Mesendoderm (in vitro differentiated cells): ENCODE data around the gene SWI5.
A peak's percentile ranks its signal among the peaks of the same experiment; 100 is the strongest.

Source experiments
- DNase-seq: peaks from one replicate; pipeline ENCODE4 v3.0.0; 2013
- H2AK5ac ChIP-seq: 2 replicates; pipeline ENCODE4 v1.6.1; 2013; ENCODE audit warnings: low read length, inconsistent platforms
- H2BK120ac ChIP-seq: 2 replicates; pipeline ENCODE4 v1.6.1; 2013; ENCODE audit warnings: low read depth, mild to moderate bottlenecking, low read length, moderate library complexity, mixed read lengths
- H2BK15ac ChIP-seq: replicated peaks from 2 replicates; pipeline ENCODE4 v1.6.1; 2013; ENCODE audit warnings: low read depth, mild to moderate bottlenecking, moderate library complexity
- H2BK5ac ChIP-seq: 2 replicates; pipeline ENCODE4 v1.6.1; 2013; ENCODE audit warnings: low read length, inconsistent platforms
- H3K18ac ChIP-seq: 2 replicates; pipeline ENCODE4 v1.6.1; 2013; ENCODE audit warnings: mild to moderate bottlenecking, low read length, mixed read lengths
- H3K23ac ChIP-seq: one replicate; pipeline ENCODE4 v1.6.1; 2013; ENCODE audit warnings: low read length
- H3K27ac ChIP-seq: 2 replicates; pipeline ENCODE4 v1.5.1; 2013; ENCODE audit warnings: low read depth, mild to moderate bottlenecking, inconsistent platforms, low read length, moderate library complexity
- H3K27me3 ChIP-seq: 2 replicates; pipeline ENCODE4 v1.6.1; 2013; ENCODE audit warnings: low read length, control low read depth, mild to moderate bottlenecking, inconsistent platforms; ENCODE audit not compliant: insufficient read depth, poor library complexity
- H3K36me3 ChIP-seq: 2 replicates; pipeline ENCODE4 v1.6.1; 2013; ENCODE audit warnings: low read length, inconsistent platforms; ENCODE audit not compliant: control insufficient read depth, insufficient read depth
- H3K4ac ChIP-seq: one replicate; pipeline ENCODE4 v1.6.1; 2013; ENCODE audit warnings: low read depth, mild to moderate bottlenecking, low read length, moderate library complexity
- H3K4me1 ChIP-seq: 2 replicates; pipeline ENCODE4 v1.6.1; 2013; ENCODE audit warnings: low read depth, low read length, inconsistent platforms; ENCODE audit not compliant: control insufficient read depth
- H3K4me2 ChIP-seq: 2 replicates; pipeline ENCODE4 v1.6.1; 2013; ENCODE audit warnings: low read length
- H3K4me3 ChIP-seq: 2 replicates; pipeline ENCODE4 v1.5.1; 2013; ENCODE audit warnings: mild to moderate bottlenecking, low read length
- H3K56ac ChIP-seq: one replicate; pipeline ENCODE4 v1.6.1; 2013; ENCODE audit warnings: low read length
- H3K79me1 ChIP-seq: 2 replicates; pipeline ENCODE4 v1.6.1; 2013; ENCODE audit warnings: low read length, inconsistent platforms
- H3K79me2 ChIP-seq: 2 replicates; pipeline ENCODE4 v1.6.1; 2013; ENCODE audit warnings: mild to moderate bottlenecking, low read length; ENCODE audit not compliant: control insufficient read depth, insufficient read depth
- H3K9ac ChIP-seq: 2 replicates; pipeline ENCODE4 v1.6.1; 2013; ENCODE audit warnings: low read length, inconsistent platforms
- H4K5ac ChIP-seq: one replicate; pipeline ENCODE4 v1.6.1; 2013; ENCODE audit warnings: low read length
- H4K8ac ChIP-seq: one replicate; pipeline ENCODE4 v1.6.1; 2013; ENCODE audit warnings: low read depth, mild to moderate bottlenecking, control low read depth, low read length, moderate library complexity
- WGBS: extraction: QIAGEN DNeasy Blood & Tissue Kit; methylation state at CpG from one replicate; pipeline ENCODE4 v1.1.7; 2013; ENCODE audit warnings: low lambda C conversion rate, missing lambda C conversion rate; ENCODE audit not compliant: insufficient coverage; ENCODE audit errors: extremely low coverage; 5-methylcytosine and 5-hydroxymethylcytosine counted together

The SWI5 gene

GRCh38 chr9:128322404-128323211 is 46.5 kb downstream of the SWI5 start, which contains the start of the genes COQ4 and TRUB2:
Gene COQ4 (plus strand): TSS chr9:128322839. CDS start chr9:128322859, 20 bp downstream.
Gene TRUB2 (minus strand): TSS chr9:128322447. CDS start chr9:128322408, 39 bp downstream.
- H4K5ac ChIP-seq, result peak within 1 kb of the TSS; percentile 26
- H2BK15ac ChIP-seq, result no peak within 1 kb of the TSS
- H3K79me2 ChIP-seq, result peaks cover 15% of the 10 kb centered on the region
- DNase-seq, result peak; percentile 96
- peak within 1 kb of the TSS; percentile 99 for H3K56ac ChIP-seq
- peak within 1 kb of the TSS; percentile 55 for H2AK5ac ChIP-seq
- no peaks in the 10 kb centered on the region for H3K27me3 ChIP-seq
- no CpG with 5 or more reads among the region's 83 CpGs for WGBS
- H3K4me3 ChIP-seq, result peak within 1 kb of the TSS; percentile 94
- peak within 1 kb of the TSS; percentile 15 for H3K18ac ChIP-seq
- H3K4ac ChIP-seq, result peak within 1 kb of the TSS; percentile 19
- H4K8ac ChIP-seq, result no peak within 1 kb of the TSS
- H3K36me3 ChIP-seq, result peaks cover 8% of the 10 kb centered on the region
- peaks cover 3% of the 10 kb centered on the region for H3K4me1 ChIP-seq
- H3K79me1 ChIP-seq, result peaks cover 10% of the 10 kb centered on the region
- H3K27ac ChIP-seq, result peak within 1 kb of the TSS; percentile 70
- H3K4me2 ChIP-seq, result peak within 1 kb of the TSS; percentile 99
- H2BK120ac ChIP-seq, result no peak within 1 kb of the TSS
- peak within 1 kb of the TSS; percentile 99 for H3K9ac ChIP-seq
- peak within 1 kb of the TSS; percentile 92 for H3K23ac ChIP-seq
- H2BK5ac ChIP-seq, result peak within 1 kb of the TSS; percentile 98

GRCh38 chr9:128323212-128323730 is 47.2 kb downstream of the SWI5 start:
- Histone ChIP-seq H3K36me3 (peaks cover 9% of the 10 kb centered on the region), H3K27ac (no peak overlapping the region), H3K18ac (no peak overlapping the region), H3K56ac (peak overlapping the region; percentile 99), H2AK5ac (no peak overlapping the region), H3K4me1 (peaks cover 3% of the 10 kb centered on the region), H3K4ac (peak overlapping the region; percentile 19), H3K9ac (peak overlapping the region; percentile 99), H3K79me2 (peaks cover 15% of the 10 kb centered on the region), H3K4me3 (peak overlapping the region; percentile 94), H4K8ac (no peak overlapping the region), H3K79me1 (peaks cover 10% of the 10 kb centered on the region), H2BK15ac (no peak overlapping the region), H3K27me3 (no peaks in the 10 kb centered on the region), H3K4me2 (peak overlapping the region; percentile 85), H4K5ac (no peak overlapping the region), H2BK120ac (no peak overlapping the region), H2BK5ac (no peak overlapping the region), H3K23ac (no peak overlapping the region)
- no CpG with 5 or more reads among the region's 16 CpGs for WGBS
- DNase-seq, result no peak

GRCh38 chr9:128323791-128324190 is 47.7 kb downstream of the SWI5 start:
- Histone ChIP-seq H3K79me1 (peaks cover 10% of the 10 kb centered on the region), H3K27me3 (no peaks in the 10 kb centered on the region), H2BK5ac (no peak overlapping the region), H3K4me2 (peak overlapping the region; percentile 85), H3K27ac (no peak overlapping the region), H3K18ac (no peak overlapping the region), H3K4me1 (peaks cover 3% of the 10 kb centered on the region), H3K4ac (no peak overlapping the region), H2AK5ac (no peak overlapping the region), H4K5ac (no peak overlapping the region), H3K79me2 (peaks cover 15% of the 10 kb centered on the region), H3K36me3 (peaks cover 10% of the 10 kb centered on the region), H2BK15ac (no peak overlapping the region), H2BK120ac (no peak overlapping the region), H3K56ac (peak overlapping the region; percentile 27), H3K23ac (no peak overlapping the region), H3K4me3 (no peak overlapping the region), H3K9ac (peak overlapping the region; percentile 99), H4K8ac (no peak overlapping the region)
- WGBS, result no CpG with 5 or more reads among the region's 12 CpGs
- DNase-seq, result no peak

- peaks cover 3% of the 10 kb centered on the region for H3K4me1 ChIP-seq
- H3K4me2 ChIP-seq, result no peak overlapping the region
- H3K23ac ChIP-seq, result no peak overlapping the region
- no peak overlapping the region for H2BK5ac ChIP-seq
- no peak for DNase-seq
- no peak overlapping the region for H3K9ac ChIP-seq
- H3K27me3 ChIP-seq, result no peaks in the 10 kb centered on the region
- H2BK15ac ChIP-seq, result no peak overlapping the region
- no peak overlapping the region for H3K4me3 ChIP-seq
- H3K18ac ChIP-seq, result no peak overlapping the region
- peaks cover 15% of the 10 kb centered on the region for H3K79me2 ChIP-seq
- H3K79me1 ChIP-seq, result peaks cover 10% of the 10 kb centered on the region
- no peak overlapping the region for H3K4ac ChIP-seq
- no peak overlapping the region for H3K27ac ChIP-seq
- WGBS, result no CpG with 5 or more reads among the region's 1 CpG
- peaks cover 10% of the 10 kb centered on the region for H3K36me3 ChIP-seq
- H4K5ac ChIP-seq, result no peak overlapping the region
- H2BK120ac ChIP-seq, result no peak overlapping the region
- H3K56ac ChIP-seq, result no peak overlapping the region
- no peak overlapping the region for H4K8ac ChIP-seq
- H2AK5ac ChIP-seq, result no peak overlapping the region
These were observed 48.3 kb downstream of the SWI5 start for GRCh38 chr9:128324401-128324800.

GRCh38 chr9:128325629-128326028 is 49.6 kb downstream of the SWI5 start:
- no peak overlapping the region for H3K4me2 ChIP-seq
- H2BK120ac ChIP-seq, result no peak overlapping the region
- no peak overlapping the region for H3K18ac ChIP-seq
- H3K79me2 ChIP-seq, result peaks cover 15% of the 10 kb centered on the region
- no peak overlapping the region for H3K9ac ChIP-seq
- peaks cover 3% of the 10 kb centered on the region for H3K4me1 ChIP-seq
- H3K79me1 ChIP-seq, result peaks cover 10% of the 10 kb centered on the region
- H4K8ac ChIP-seq, result no peak overlapping the region
- H3K27ac ChIP-seq, result no peak overlapping the region
- no peak overlapping the region for H3K23ac ChIP-seq
- no peak for DNase-seq
- H3K4me3 ChIP-seq, result no peak overlapping the region
- no peak overlapping the region for H4K5ac ChIP-seq
- no peak overlapping the region for H2AK5ac ChIP-seq
- no peak overlapping the region for H2BK15ac ChIP-seq
- no peak overlapping the region for H3K4ac ChIP-seq
- H3K36me3 ChIP-seq, result peaks cover 10% of the 10 kb centered on the region
- no CpG with 5 or more reads among the region's 13 CpGs for WGBS
- H2BK5ac ChIP-seq, result no peak overlapping the region
- H3K56ac ChIP-seq, result no peak overlapping the region
- H3K27me3 ChIP-seq, result no peaks in the 10 kb centered on the region
